ENCODE results near the gene MLPH.

MLPH gene

GRCh38 chr2:237538001-237538720 is 51.1 kb downstream of the MLPH start:
- H3K27ac ChIP-seq: no peak overlapping the region
- TF ChIP-seq ZFX (IDR thresholded peaks at IDR 0.05; ENCODE audit: borderline replicate concordance): no peak

- H3K27ac ChIP-seq: no peak overlapping the region
- TF ChIP-seq CTCF (IDR thresholded peaks at IDR 0.05) (no peak), ZFX (IDR thresholded peaks at IDR 0.05; ENCODE audit: borderline replicate concordance) (no peak)
These were observed 51.9 kb downstream of the MLPH start for GRCh38 chr2:237538901-237539300.

GRCh38 chr2:237539681-237540080 is 52.6 kb downstream of the MLPH start:
- TF ChIP-seq ZFX (IDR thresholded peaks at IDR 0.05; ENCODE audit: borderline replicate concordance) (no peak), CTCF (IDR thresholded peaks at IDR 0.05) (no peak)
- H3K27ac ChIP-seq: no peak overlapping the region

GRCh38 chr2:237540223-237540775 is 53.2 kb downstream of the MLPH start:
- TF ChIP-seq ZFX (IDR thresholded peaks at IDR 0.05; ENCODE audit: borderline replicate concordance): no peak
- TF ChIP-seq CTCF (IDR thresholded peaks at IDR 0.05): no peak

GRCh38 chr2:237540823-237541222 is 53.8 kb downstream of the MLPH start:
- no peak overlapping the region for H3K27ac ChIP-seq
- TF ChIP-seq ZFX (IDR thresholded peaks at IDR 0.05; ENCODE audit: borderline replicate concordance) (no peak), CTCF (IDR thresholded peaks at IDR 0.05) (no peak)

More at GRCh38 chr2:237540223-237540775, 53.2 kb downstream of the MLPH start:
- H3K27ac ChIP-seq: no peak overlapping the region

GRCh38 chr2:237541243-237541642 is 54.2 kb downstream of the MLPH start:
- TF ChIP-seq CTCF (IDR thresholded peaks at IDR 0.05) (no peak), ZFX (IDR thresholded peaks at IDR 0.05; ENCODE audit: borderline replicate concordance) (no peak)
- no peak overlapping the region for H3K27ac ChIP-seq

GRCh38 chr2:237542001-237542704 is 55.1 kb downstream of the MLPH start:
- H3K27ac ChIP-seq: no peak overlapping the region
- TF ChIP-seq CTCF (IDR thresholded peaks at IDR 0.05) (no peak), ZFX (IDR thresholded peaks at IDR 0.05; ENCODE audit: borderline replicate concordance) (no peak)

Data from 22Rv1 (cell line).